ENCODE results near the gene PTTG1IP. TPM values are rescaled to one million over a fixed set of nuclear protein-coding genes. Genes with fewer than 3 reads are reported as not detected.

PTTG1IP gene, protein sequence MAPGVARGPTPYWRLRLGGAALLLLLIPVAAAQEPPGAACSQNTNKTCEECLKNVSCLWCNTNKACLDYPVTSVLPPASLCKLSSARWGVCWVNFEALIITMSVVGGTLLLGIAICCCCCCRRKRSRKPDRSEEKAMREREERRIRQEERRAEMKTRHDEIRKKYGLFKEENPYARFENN
- 10 to 100 TPM; 46.0 to 49.9 TPM for total RNA-seq

DNA sequence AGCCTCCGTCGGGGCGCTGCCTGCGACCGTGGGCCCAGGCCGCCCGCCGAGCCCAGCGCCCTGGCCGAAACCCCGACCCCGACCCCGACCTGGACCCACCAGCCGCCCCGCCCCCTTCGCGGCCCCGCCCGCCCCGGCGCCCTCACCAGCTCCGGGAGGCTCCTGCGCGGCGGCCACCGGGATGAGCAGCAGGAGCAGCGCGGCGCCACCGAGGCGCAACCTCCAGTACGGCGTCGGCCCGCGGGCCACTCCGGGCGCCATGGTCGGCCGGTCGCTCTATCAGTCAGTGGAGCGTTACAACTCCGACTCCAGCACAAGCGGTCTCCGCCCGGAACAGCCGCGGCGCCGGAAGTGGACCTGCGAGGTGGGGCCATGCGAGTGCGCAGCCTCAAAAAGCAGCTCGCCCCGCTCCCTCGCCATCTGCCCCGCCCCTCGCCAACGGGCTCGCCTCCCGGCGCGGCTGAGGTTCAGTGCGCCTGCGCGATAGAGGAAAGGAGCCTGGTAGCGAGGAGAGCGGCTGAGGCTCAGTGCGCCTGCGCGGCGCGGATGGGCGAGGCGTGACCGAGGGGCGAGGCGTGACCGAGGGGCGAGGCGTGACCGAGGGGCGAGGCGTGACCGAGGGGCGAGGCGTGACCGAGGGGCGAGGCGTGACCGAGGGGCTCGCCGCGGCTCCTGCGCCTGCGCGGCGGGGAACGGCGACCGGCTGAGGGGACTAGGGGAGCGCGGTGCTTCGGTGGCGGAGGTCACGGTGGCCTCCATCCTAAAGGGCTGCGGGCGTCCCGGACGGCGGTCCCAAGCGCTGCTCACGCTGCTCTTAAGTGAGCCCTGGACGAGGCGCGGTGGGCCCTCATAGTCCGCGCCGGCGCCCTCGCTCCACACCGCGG is at the start of gene PTTG1IP:
PTTG1IP (minus strand) TSS at position 335 of the 884 bp plus-strand sequence; CDS start at position 261, 74 bp downstream.
- H3K4me3 Mint-ChIP-seq = peak within 1 kb of the TSS; percentile 86
- no peaks in the 10 kb centered on the region for H3K9me3 Mint-ChIP-seq (ENCODE audit: low read depth)
- H3K27me3 Mint-ChIP-seq = no peaks in the 10 kb centered on the region
- CTCF ChIA-PET = interaction anchor here (0.6 to 6.2 kb wide), 16 partner anchors 10 to 386 kb away, joined by 3 to 56 read pairs (median 4); partner anchors contain the start of genes SLX9, SUMO3 and UBE2G2
- DNase-seq (peak; percentile 99), ATAC-seq (peak; percentile 86)
- H3K4me1 Mint-ChIP-seq = peaks cover 41% of the 10 kb centered on the region
- no peaks in the 10 kb centered on the region for H3K36me3 Mint-ChIP-seq
- H3K27ac Mint-ChIP-seq = peak within 1 kb of the TSS; percentile 90

DNA sequence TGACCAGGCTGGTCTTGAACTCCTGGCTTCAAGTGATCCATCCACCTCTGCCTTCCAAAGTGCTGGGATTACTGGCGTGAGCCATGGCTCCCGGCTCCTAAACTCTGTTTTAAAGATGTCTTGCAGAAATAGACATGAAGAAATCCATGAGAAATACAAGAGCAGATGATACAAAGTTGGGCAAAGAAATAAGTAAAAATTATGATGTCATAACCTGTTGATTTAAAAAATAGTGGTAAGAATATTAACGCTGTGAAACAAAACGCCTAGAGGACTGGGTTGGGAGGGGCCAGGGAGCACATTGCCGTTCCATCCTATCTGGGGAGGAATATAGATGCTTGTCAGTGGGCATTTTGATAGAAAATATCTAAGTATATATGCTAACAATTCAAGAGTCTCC is 48.4 kb upstream of the PTTG1IP start:
- H3K36me3 Mint-ChIP-seq = peaks cover 30% of the 10 kb centered on the region
- ATAC-seq (no peak), DNase-seq (no peak)
- no peaks in the 10 kb centered on the region for H3K9me3 Mint-ChIP-seq (ENCODE audit: low read depth)
- no peaks in the 10 kb centered on the region for H3K27me3 Mint-ChIP-seq
- CTCF ChIA-PET = no interaction called here
- peak overlapping the region; percentile 91 for H3K4me3 Mint-ChIP-seq
- H3K4me1 Mint-ChIP-seq = peaks cover 68% of the 10 kb centered on the region
- peak overlapping the region; percentile 50 for H3K27ac Mint-ChIP-seq

DNA sequence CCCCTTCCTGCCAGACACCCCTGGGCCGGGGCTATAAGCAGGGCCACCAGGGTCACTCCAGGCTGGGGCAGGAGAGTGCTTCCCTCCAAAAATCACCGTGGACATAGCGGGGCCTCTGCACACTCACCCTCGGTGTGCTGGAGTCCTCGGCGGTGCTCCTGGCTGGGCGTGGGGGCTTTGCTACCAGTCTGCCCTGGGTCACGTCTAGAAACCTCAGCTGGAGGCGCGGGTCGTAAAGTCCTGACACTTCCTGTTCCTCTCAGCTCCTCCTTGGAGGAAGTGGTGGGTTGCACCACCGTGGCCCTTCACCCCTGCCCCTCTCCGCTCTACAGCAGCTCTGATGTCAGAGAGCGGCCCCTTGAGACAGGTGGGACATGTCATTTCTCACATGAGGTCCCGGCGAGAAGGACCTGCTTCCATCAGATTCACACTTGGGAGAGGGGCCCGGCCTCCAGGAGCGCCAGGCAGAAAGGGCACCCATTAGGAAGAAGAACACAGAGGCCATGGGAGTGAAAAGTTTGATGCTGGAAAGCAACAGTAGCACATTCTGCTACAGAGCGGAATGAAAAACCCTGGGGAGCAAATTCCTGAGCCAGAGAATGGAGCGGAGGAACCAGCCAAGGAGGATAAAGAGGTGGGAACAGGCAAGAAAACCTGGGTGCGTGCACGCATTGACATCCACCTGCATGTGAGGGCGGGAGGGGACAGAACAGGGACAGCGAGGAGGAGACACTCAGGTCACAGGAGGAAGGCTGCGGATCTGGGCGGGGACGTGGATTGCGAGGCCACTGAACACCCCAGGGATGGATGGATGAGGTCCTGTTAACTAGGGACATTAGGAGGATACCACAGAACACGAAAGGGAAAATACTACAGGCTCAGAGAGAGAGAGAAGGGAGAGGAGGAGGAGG is 47.5 kb upstream of the PTTG1IP start, which contains the start of gene ITGB2:
ITGB2 (minus strand) TSS at position 206 of the 911 bp plus-strand sequence. CDS start 10,117 bp downstream, outside the sequence.
- peak within 1 kb of the TSS; percentile 85 for H3K27ac Mint-ChIP-seq
- CTCF ChIA-PET = interaction anchor here (1.0 to 11.1 kb wide), 3 partner anchors 9 to 207 kb away, joined by 3 to 185 read pairs (median 11); no protein-coding TSS in a partner anchor
- peak within 1 kb of the TSS; percentile 91 for H3K4me3 Mint-ChIP-seq
- DNase-seq (peak; percentile 88), ATAC-seq (peak; percentile 77)
- H3K36me3 Mint-ChIP-seq = peaks cover 35% of the 10 kb centered on the region
- H3K9me3 Mint-ChIP-seq (ENCODE audit: low read depth) = no peaks in the 10 kb centered on the region
- H3K4me1 Mint-ChIP-seq = peaks cover 64% of the 10 kb centered on the region
- no peaks in the 10 kb centered on the region for H3K27me3 Mint-ChIP-seq

DNA sequence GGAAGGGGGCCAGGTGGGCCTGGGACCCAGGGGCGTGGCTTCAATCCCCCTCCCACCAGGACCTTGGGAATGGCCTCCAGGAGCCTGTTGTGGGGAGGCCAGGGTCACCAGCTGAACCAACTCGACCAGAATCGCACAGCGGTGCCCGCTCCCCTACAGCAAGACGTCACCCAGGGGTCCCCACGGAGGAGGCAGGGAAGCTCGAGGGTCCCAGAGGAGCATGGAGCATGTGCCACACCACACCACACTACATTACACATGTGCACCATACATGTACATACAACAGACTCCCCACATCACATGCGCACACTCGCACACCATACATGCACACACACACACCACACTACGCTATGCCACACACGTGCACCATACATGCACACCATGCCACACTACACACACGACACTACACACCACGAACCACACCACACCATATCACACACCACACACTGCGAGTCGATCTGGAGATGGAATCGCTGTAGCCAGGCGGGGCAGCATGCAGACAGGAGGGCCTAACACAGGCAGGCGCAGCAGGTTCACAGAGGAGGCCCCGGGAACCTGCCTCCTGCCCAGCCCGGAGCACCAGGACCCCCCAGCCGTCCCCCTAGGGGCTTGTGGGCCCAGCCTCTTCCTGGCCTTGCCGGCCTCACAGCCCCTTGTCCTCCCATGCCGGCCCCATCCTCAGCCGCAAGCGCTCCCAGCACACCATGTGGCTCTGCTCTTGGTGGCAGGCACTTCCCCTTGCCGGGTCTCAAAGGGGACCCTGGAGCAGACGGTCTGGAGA is 46.6 kb upstream of the PTTG1IP start:
- peak; percentile 58 for DNase-seq
- Mint-ChIP-seq H3K27me3 (no peaks in the 10 kb centered on the region), H3K4me1 (peaks cover 65% of the 10 kb centered on the region), H3K4me3 (peak overlapping the region; percentile 91), H3K9me3 (ENCODE audit: low read depth) (no peaks in the 10 kb centered on the region), H3K27ac (peak overlapping the region; percentile 85), H3K36me3 (peaks cover 39% of the 10 kb centered on the region)
- CTCF ChIA-PET = interaction anchor here (1.0 to 11.1 kb wide), 5 partner anchors 10 to 208 kb away, joined by 3 to 185 read pairs (median 5); no protein-coding TSS in a partner anchor
- peak; percentile 41 for ATAC-seq

DNA sequence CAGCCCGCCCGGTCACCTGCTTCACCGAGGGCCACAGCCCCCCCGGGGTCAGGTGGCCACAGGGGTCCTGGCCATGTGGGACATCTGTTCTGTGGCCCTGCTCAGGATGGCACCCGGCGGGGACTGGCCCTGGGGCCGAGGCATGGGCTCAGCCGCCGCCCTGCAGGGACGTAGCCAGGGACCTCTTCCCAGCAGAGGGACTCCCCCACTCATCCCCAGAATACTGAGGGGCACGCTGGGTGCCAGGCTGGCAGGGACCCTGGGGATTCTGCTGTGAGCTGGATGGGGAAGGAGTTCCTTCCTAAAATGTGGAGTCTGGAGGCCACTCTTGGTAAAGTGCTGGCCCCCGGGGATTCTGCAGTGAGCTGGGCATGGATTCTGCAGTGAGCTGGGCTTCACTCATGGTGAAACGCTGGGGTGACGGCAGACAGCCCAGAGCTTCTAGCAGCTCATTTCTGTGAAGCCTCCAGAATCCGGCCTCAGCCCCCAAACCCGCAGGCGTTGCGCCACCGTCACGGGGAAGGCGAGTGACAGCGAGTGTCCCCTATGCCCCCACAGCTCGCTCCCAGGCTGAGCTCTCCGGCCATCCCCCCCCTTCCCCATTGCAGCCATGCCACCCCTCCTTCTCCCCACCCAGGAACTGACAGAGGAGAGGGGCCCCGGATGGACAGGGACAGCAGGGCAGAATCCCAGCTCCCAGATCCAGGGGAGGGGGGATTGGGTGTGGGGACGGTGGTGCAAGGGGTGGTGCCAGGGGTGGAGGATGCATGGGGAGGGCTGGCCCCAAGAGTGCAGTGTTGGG is 45.8 kb upstream of the PTTG1IP start:
- peak overlapping the region; percentile 91 for H3K4me3 Mint-ChIP-seq
- no peaks in the 10 kb centered on the region for H3K27me3 Mint-ChIP-seq
- CTCF ChIA-PET = interaction anchor here (0.7 to 11.1 kb wide), 5 partner anchors 11 to 219 kb away, joined by 3 to 185 read pairs (median 3); no protein-coding TSS in a partner anchor
- peaks cover 64% of the 10 kb centered on the region for H3K4me1 Mint-ChIP-seq
- H3K27ac Mint-ChIP-seq = peak overlapping the region; percentile 84
- H3K36me3 Mint-ChIP-seq = peaks cover 41% of the 10 kb centered on the region
- ATAC-seq (peak; percentile 18), DNase-seq (peak; percentile 62)
- no peaks in the 10 kb centered on the region for H3K9me3 Mint-ChIP-seq (ENCODE audit: low read depth)

DNA sequence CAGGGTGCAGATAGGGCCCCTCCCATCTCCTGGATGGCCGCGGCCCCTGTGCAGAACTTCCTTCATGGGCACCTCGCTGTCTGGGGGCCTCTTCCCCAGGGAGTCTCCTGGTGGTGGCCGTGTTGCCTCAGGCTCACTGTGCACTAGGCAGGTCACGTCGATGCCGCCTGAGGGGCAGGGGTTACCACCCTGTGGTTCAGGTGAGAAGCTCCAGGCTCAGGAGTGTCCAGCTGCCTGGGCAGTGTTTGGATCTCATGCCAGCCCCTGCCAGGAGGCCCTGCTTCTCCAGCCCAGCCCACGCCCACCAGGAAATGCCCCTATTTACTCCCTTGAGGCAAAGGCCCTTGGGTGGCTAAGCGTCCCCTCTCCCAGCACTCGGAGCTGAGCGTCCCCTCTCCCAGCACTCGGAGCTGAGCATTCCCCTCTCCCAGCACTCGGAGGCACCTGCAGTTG is 45.1 kb upstream of the PTTG1IP start:
- H3K9me3 Mint-ChIP-seq (ENCODE audit: low read depth) = no peaks in the 10 kb centered on the region
- peaks cover 64% of the 10 kb centered on the region for H3K4me1 Mint-ChIP-seq

DNA sequence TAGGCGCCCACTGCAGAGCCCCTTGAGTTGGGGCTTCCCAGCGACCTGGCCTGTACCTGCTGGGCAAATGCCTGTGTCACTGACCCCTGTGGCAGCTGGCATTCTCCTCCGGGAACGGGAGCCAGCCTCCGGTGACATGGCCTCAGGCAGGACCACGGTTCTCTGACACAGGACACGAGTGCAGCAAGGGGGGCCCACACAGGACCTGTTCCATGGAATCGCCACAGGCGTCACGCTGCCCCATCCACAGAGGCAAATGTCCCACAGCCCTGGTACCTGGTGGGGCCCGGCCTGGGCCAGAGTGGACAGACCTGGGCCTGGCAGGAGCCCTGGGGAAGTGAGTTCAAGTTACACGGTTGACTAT is 44.6 kb upstream of the PTTG1IP start:
- Mint-ChIP-seq H3K27ac (peak overlapping the region; percentile 13), H3K27me3 (no peaks in the 10 kb centered on the region), H3K9me3 (ENCODE audit: low read depth) (no peaks in the 10 kb centered on the region), H3K4me3 (peak overlapping the region; percentile 91), H3K36me3 (peaks cover 40% of the 10 kb centered on the region), H3K4me1 (peaks cover 69% of the 10 kb centered on the region)
- DNase-seq (no peak), ATAC-seq (no peak)
- CTCF ChIA-PET = interaction anchor here (1.4 to 11.1 kb wide), 4 partner anchors 12 to 31 kb away, joined by 3 to 185 read pairs (median 6); partner anchors contain the start of gene SLX9

More for the DNA sequence above, 45.1 kb upstream of the PTTG1IP start:
- H3K4me3 Mint-ChIP-seq = peak overlapping the region; percentile 91
- DNase-seq = no peak
- peak overlapping the region; percentile 49 for H3K27ac Mint-ChIP-seq
- H3K36me3 Mint-ChIP-seq = peaks cover 40% of the 10 kb centered on the region
- no peaks in the 10 kb centered on the region for H3K27me3 Mint-ChIP-seq
- CTCF ChIA-PET = interaction anchor here (0.7 to 11.1 kb wide), 5 partner anchors 11 to 220 kb away, joined by 3 to 185 read pairs (median 3); no protein-coding TSS in a partner anchor
- no peak for ATAC-seq

DNA sequence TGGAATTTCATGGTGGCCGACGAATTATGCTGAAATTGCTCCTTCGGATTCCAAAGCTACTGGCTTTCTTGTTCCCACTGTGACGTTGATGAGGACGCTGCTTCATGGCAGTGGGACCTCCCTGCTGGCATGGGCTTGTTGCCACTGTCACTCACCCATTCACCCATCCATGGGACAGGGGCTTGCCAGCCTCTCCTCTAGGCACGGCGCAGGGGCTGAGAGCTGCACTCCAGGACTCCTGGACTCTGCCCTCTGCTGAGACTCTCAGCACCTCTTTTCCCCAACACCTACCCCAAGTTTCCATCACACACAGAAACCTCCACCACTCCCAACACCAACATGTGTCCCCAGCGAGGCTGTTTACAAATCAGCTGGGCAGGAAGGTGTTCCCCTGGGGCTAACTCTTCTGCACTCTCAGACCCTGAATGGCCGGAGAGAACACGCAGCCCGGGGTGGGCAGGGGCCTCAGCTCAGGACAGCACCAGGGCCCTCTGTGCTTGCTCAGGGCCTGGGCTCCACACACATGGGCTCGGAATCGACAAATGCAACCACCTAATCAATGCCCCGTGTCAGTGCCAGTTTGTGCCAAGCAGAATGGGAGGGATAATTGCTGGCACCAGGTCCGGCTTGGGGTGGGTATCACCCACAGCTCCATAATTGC is 44.1 kb upstream of the PTTG1IP start:
- Mint-ChIP-seq H3K4me1 (peaks cover 68% of the 10 kb centered on the region), H3K9me3 (ENCODE audit: low read depth) (no peaks in the 10 kb centered on the region), H3K4me3 (peak overlapping the region; percentile 48), H3K36me3 (peaks cover 37% of the 10 kb centered on the region), H3K27ac (peak overlapping the region; percentile 20), H3K27me3 (no peaks in the 10 kb centered on the region)
- DNase-seq = no peak
- ATAC-seq = no peak
- CTCF ChIA-PET = interaction anchor here (1.4 to 11.1 kb wide), 3 partner anchors 12 to 24 kb away, joined by 3 to 185 read pairs (median 8); partner anchors contain the start of gene SLX9

DNA sequence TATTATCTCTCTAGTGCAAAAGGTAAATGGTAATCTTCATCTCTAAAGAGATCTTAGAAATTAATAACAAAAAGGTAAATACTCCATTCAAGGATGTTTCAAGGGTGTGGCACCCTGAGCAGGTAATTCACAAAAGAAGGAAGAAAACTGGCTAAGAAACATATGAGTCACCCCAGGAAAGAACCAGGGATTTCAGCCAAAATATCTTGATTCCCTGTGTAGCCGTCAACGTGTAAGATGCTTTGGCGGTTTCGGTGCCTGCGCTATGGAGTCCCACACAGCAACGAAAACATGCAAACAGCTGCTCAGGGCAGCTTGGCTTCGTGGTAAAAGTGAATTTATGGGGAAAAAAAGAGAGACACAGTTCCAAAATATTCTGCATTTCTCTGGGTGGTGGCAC is 43.5 kb upstream of the PTTG1IP start:
- H3K36me3 Mint-ChIP-seq = peaks cover 37% of the 10 kb centered on the region
- ATAC-seq = no peak
- H3K4me1 Mint-ChIP-seq = peaks cover 73% of the 10 kb centered on the region
- peak overlapping the region; percentile 30 for H3K27ac Mint-ChIP-seq
- CTCF ChIA-PET = interaction anchor here (0.8 to 11.1 kb wide), 4 partner anchors 10 to 23 kb away, joined by 3 to 185 read pairs (median 6); partner anchors contain the start of gene SLX9
- no peaks in the 10 kb centered on the region for H3K9me3 Mint-ChIP-seq (ENCODE audit: low read depth)
- H3K4me3 Mint-ChIP-seq = peak overlapping the region; percentile 48
- DNase-seq = no peak
- H3K27me3 Mint-ChIP-seq = no peaks in the 10 kb centered on the region

DNA sequence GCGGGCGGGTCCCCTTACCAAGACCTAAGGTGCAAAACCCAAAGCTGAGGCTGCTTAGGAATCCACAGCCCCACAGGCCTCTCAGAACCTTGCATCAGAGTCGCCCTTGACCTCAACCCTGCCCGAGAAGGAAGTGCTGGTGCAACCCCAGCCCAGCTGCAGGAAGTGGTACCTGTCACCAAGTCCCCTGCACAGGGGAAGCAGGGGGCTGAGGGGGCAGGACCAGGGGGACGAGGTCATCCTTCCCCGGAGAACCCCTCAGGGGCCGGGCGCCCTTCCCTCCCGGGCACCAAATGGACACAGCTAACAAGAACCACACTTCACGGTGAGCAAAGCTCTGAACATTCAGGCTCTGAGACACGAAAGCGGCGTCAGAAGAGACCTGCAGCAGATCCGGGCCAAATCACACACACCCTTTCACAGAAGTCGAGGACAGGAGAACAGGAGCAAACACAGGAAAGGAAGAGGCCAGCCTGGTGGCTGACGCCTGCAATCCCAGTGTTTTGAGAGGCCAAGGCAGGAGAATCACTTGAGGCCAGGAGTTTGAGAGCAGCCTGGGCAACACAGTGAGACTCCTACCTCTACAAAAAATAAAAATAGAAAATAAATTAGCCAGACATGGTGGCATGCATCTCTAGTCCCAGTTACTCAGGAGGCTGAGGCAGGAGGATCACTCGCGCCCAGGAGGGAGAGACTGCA is 40.8 kb upstream of the PTTG1IP start:
- peaks cover 75% of the 10 kb centered on the region for H3K4me1 Mint-ChIP-seq
- peak overlapping the region; percentile 67 for H3K4me3 Mint-ChIP-seq
- ATAC-seq = peak; percentile 71
- CTCF ChIA-PET = interaction anchor here (1.3 to 11.1 kb wide), 6 partner anchors 16 to 121 kb away, joined by 3 to 185 read pairs (median 5); partner anchors contain the start of genes SLX9 and UBE2G2
- peaks cover 34% of the 10 kb centered on the region for H3K36me3 Mint-ChIP-seq
- peak; percentile 93 for DNase-seq
- peak overlapping the region; percentile 88 for H3K27ac Mint-ChIP-seq
- no peaks in the 10 kb centered on the region for H3K9me3 Mint-ChIP-seq (ENCODE audit: low read depth)
- no peaks in the 10 kb centered on the region for H3K27me3 Mint-ChIP-seq
